Spleen (tissue), 11 donors: ENCODE results near the gene NRM. TPM values are rescaled to one million over a fixed set of nuclear protein-coding genes. Genes with fewer than 3 reads are reported as not detected.

ENCODE experiments used
- DNase-seq: peaks from one replicate; pipeline ENCODE4 v3.0.0-alpha.2; 2020
- H3K27ac ChIP-seq, 8 donors: fragments of 200-600 bp; sonication (generic) in 7 of 8; 1 replicate in 4 of 8; 2 replicates in 4 of 8; pipeline versions ENCODE4 v1.5.0 to v1.8.0; 2016 to 2021; ENCODE audit warnings: inconsistent platforms in 4 of 8, mild to moderate bottlenecking in 4 of 8, moderate library complexity in 1 of 8
- H3K27me3 ChIP-seq, 7 donors: fragments of 200-600 bp; sonication (generic) in 6 of 7; replicated peaks in 1 of 7; 1 replicate in 4 of 7; 2 replicates in 3 of 7; pipeline versions ENCODE4 v1.5.0 to v1.8.0; 2016 to 2021; ENCODE audit warnings: inconsistent platforms in 3 of 7, mild to moderate bottlenecking in 1 of 7
- H3K36me3 ChIP-seq, 6 donors: fragments of 200-600 bp; sonication (generic) in 5 of 6; 1 replicate in 4 of 6; 2 replicates in 2 of 6; pipeline versions ENCODE4 v1.5.0 to v1.8.0; 2016 to 2021; ENCODE audit warnings: inconsistent platforms in 2 of 6
- H3K4me1 ChIP-seq, 6 donors: fragments of 200-600 bp; sonication (generic) in 5 of 6; 1 replicate in 3 of 6; 2 replicates in 3 of 6; pipeline versions ENCODE4 v1.5.0 to v1.8.0; 2016 to 2021; ENCODE audit warnings: inconsistent platforms in 3 of 6
- H3K4me3 ChIP-seq, 8 donors: fragments of 200-600 bp; sonication (generic) in 7 of 8; 1 replicate in 4 of 8; 2 replicates in 4 of 8; pipeline versions ENCODE4 v1.5.0 to v1.8.0; 2016 to 2021; ENCODE audit warnings: inconsistent platforms in 4 of 8, mild to moderate bottlenecking in 4 of 8, moderate library complexity in 2 of 8
- H3K9me3 ChIP-seq, 8 donors: fragments of 200-600 bp; sonication (generic) in 7 of 8; 1 replicate in 4 of 8; 2 replicates in 4 of 8; pipeline versions ENCODE4 v1.5.0 to v1.8.0; 2016 to 2021; ENCODE audit warnings: inconsistent platforms in 4 of 8
- CTCF ChIP-seq, 11 experiments: fragments of 200-600 bp in 7 of 11; fragments of 450-650 bp in 4 of 11; sonication (generic) in 4 of 11; IDR thresholded peaks in 8 of 11; conservative IDR thresholded peaks in 3 of 11; 1 replicate in 7 of 11; 2 replicates in 4 of 11; pipeline versions ENCODE4 v1.4.0 to v1.8.0; 2016 to 2021; ENCODE audit warnings: antibody characterized with exemption in 11 of 11, inconsistent platforms in 4 of 11, mild to moderate bottlenecking in 1 of 11
- POLR2A ChIP-seq, 3 donors: fragments of 450-650 bp; IDR thresholded peaks; one replicate each; pipeline ENCODE4 v1.5.1; 2017; ENCODE audit warnings: antibody characterized with exemption in 3 of 3, mild to moderate bottlenecking in 1 of 3
- POLR2AphosphoS5 ChIP-seq, 3 donors: sonication (generic); formaldehyde crosslinking; IDR thresholded peaks; one replicate each; pipeline ENCODE4 v1.5.1; 2017; ENCODE audit warnings: antibody characterized with exemption in 3 of 3
- WGBS, 5 donors: extraction: QIAGEN DNeasy Blood & Tissue Kit in 3 of 5; methylation state at CpG; one replicate each; pipeline versions ENCODE4 v1.1.5 to v1.1.7; 2013 to 2018; 5-methylcytosine and 5-hydroxymethylcytosine counted together
- intact Hi-C: fragments of 100-400 bp; cut with DNase I; formaldehyde crosslinking; loops from one replicate; pipeline ENCODE4 v1.15.0; 2023; ENCODE audit warnings: low total_unique reads
- polyA plus RNA-seq, 3 donors: library from polyadenylated mRNA; stranded (reverse); fragments of 200-250 nt; gene quantifications; one replicate each; pipeline ENCODE4 v1.2.1, GENCODE V29; 2013
- total RNA-seq, 7 donors: library from RNA; depleted of rRNA in 3 of 7; stranded (reverse); fragments of >200 nt in 3 of 7; fragmentation: NEBNext Ultra II Directional in 4 of 7; extraction: Animal tissue kit (Norgen Biotek cat#: 25700) in 4 of 7; gene quantifications; one replicate each; pipeline versions ENCODE4 v1.1.0 to v1.2.1, GENCODE V29; 2016 to 2021
- donor health status: healthy with polysubstance abuse.
- donor health status: DM: no; HTN: no; CAD: no; lungs with moderate emphysema.
- donor health status: DM: no; HTN: no; CAD: no.
- donor health status: Bipolar disorder and iron deficiency.
- donor health status: healthy.
- donor health status: DM: no; HTN: no; CAD: no.
- donor health status: DM: yes; HTN: yes; CAD: no.

Gene NRM
- total and polyA plus RNA-seq, 10 donors: 9.8 to 19.6 (median 12.2) TPM

- Histone ChIP-seq H3K9me3 (no peaks in the 10 kb centered on the region), H3K27me3 (no peaks in the 10 kb centered on the region), H3K27ac (peak overlapping the region; percentile 93 to 100 (median 98)), H3K36me3 (peaks cover 2 to 61% (median 44%) of the 10 kb centered on the region in 6 donors), H3K4me3 (peak overlapping the region; percentile 43 to 99 (median 95)), H3K4me1 (peaks cover 36 to 88% (median 62%) of the 10 kb centered on the region in 6 donors)
- intact Hi-C loops: loop anchor here (2.0 kb wide), 1 partner anchor 39 kb away; the partner anchor contains the start of gene TUBB
- DNase-seq: peak; percentile 53
- 4 to 20% (median 9%) methylated on average over 4 of the region's 4 CpGs for WGBS, 5 donors
- TF ChIP-seq POLR2AphosphoS5 (IDR thresholded peaks at IDR 0.05) (no peak), POLR2A (IDR thresholded peaks at IDR 0.05) (no peak), CTCF (IDR thresholded peaks at IDR 0.05 in 8 of 11, conservative IDR thresholded peaks at IDR 0.05 in 3 of 11) (no peak)
Observed at GRCh38 chr6:30681766-30682142, 9.0 kb downstream of the NRM start.

- Histone ChIP-seq H3K4me1 (peaks cover 36 to 84% (median 58%) of the 10 kb centered on the region in 6 donors), H3K9me3 (no peaks in the 10 kb centered on the region), H3K4me3 (peak overlapping the region in 7 of 8 donors; percentile 25 to 99 (median 95)), H3K27me3 (no peaks in the 10 kb centered on the region), H3K27ac (peak overlapping the region; percentile 11 to 100 (median 98)), H3K36me3 (peaks cover 7 to 66% (median 56%) of the 10 kb centered on the region in 6 donors)
- DNase-seq: peak; percentile 58
- intact Hi-C loops: loop anchor here (10.0 kb wide), 1 partner anchor 195 kb away; the partner anchor contains the start of gene HLA-E
- TF ChIP-seq CTCF (IDR thresholded peaks at IDR 0.05 in 8 of 11, conservative IDR thresholded peaks at IDR 0.05 in 3 of 11) (no peak), POLR2A (IDR thresholded peaks at IDR 0.05) (no peak), POLR2AphosphoS5 (IDR thresholded peaks at IDR 0.05) (no peak)
- WGBS, 5 donors: 42 to 59% (median 51%) methylated on average over 7 of the region's 7 CpGs
Observed at GRCh38 chr6:30679765-30680535, 10.8 kb downstream of the NRM start.

- Histone ChIP-seq H3K9me3 (no peaks in the 10 kb centered on the region), H3K27ac (peak overlapping the region; percentile 11 to 100 (median 98)), H3K36me3 (peaks cover 7 to 66% (median 56%) of the 10 kb centered on the region in 6 donors), H3K27me3 (no peaks in the 10 kb centered on the region), H3K4me1 (peaks cover 36 to 80% (median 57%) of the 10 kb centered on the region in 6 donors), H3K4me3 (peak overlapping the region in 7 of 8 donors; percentile 25 to 99 (median 95))
- 4 to 12% (median 7%) methylated on average over 14 to 31 of the region's 31 CpGs for WGBS, 5 donors
- peak; percentile 87 to 95 (median 89) for TF ChIP-seq POLR2AphosphoS5 (IDR thresholded peaks at IDR 0.05)
- peak; percentile 86 to 98 (median 97) for TF ChIP-seq CTCF (IDR thresholded peaks at IDR 0.05 in 8 of 11, conservative IDR thresholded peaks at IDR 0.05 in 3 of 11)
- TF ChIP-seq POLR2A (IDR thresholded peaks at IDR 0.05): no peak
- intact Hi-C loops: loop anchor here (10.0 kb wide), 1 partner anchor 194 kb away; the partner anchor contains the start of gene HLA-E
- peak; percentile 98 for DNase-seq
Observed at GRCh38 chr6:30678964-30679726, 11.6 kb downstream of the NRM start.
